HG02938 (cell line): Measurements from ENCODE around the gene KCNQ1.

ENCODE experiments used
- ATAC-seq: cut with Tn5 transposase; IDR thresholded peaks from one replicate; pipeline ENCODE4 v1.9.1; 2021; ENCODE audit warnings: mild to moderate bottlenecking, moderate library complexity; ENCODE audit not compliant: unreplicated experiment

The KCNQ1 gene

GRCh38 chr11:2839395-2839943 lies 394.7 kb downstream of the KCNQ1 start:
- ATAC-seq, result no peak

GRCh38 chr11:2841411-2842190 lies 396.8 kb downstream of the KCNQ1 start:
- no peak for ATAC-seq

GRCh38 chr11:2842876-2843275 lies 398.1 kb downstream of the KCNQ1 start:
- no peak for ATAC-seq

- no peak for ATAC-seq
These were observed 398.7 kb downstream of the KCNQ1 start for GRCh38 chr11:2843551-2843950.

- no peak for ATAC-seq
These were observed 399.5 kb downstream of the KCNQ1 start for GRCh38 chr11:2844116-2844842.

- no peak for ATAC-seq
These were observed 400.2 kb downstream of the KCNQ1 start for GRCh38 chr11:2844996-2845395.

GRCh38 chr11:2846056-2846455 lies 401.2 kb downstream of the KCNQ1 start:
- no peak for ATAC-seq

GRCh38 chr11:2846470-2846869 lies 401.7 kb downstream of the KCNQ1 start:
- ATAC-seq, result no peak

- no peak for ATAC-seq
These were observed 402.8 kb downstream of the KCNQ1 start for GRCh38 chr11:2847561-2847960.

- no peak for ATAC-seq
These were observed 403.7 kb downstream of the KCNQ1 start for GRCh38 chr11:2848497-2848896.

GRCh38 chr11:2849994-2850770 lies 405.4 kb downstream of the KCNQ1 start:
- no peak for ATAC-seq

GRCh38 chr11:2853401-2853800 lies 408.6 kb downstream of the KCNQ1 start:
- ATAC-seq, result no peak

GRCh38 chr11:2853997-2854560 lies 409.3 kb downstream of the KCNQ1 start:
- ATAC-seq, result no peak

GRCh38 chr11:2855162-2855561 lies 410.4 kb downstream of the KCNQ1 start:
- ATAC-seq, result no peak

GRCh38 chr11:2857276-2857675 lies 412.5 kb downstream of the KCNQ1 start:
- ATAC-seq, result no peak

GRCh38 chr11:2857918-2858317 lies 413.1 kb downstream of the KCNQ1 start:
- ATAC-seq, result no peak

GRCh38 chr11:2858995-2859698 lies 414.3 kb downstream of the KCNQ1 start:
- no peak for ATAC-seq

GRCh38 chr11:2859699-2860037 lies 414.9 kb downstream of the KCNQ1 start:
- ATAC-seq, result no peak

GRCh38 chr11:2860636-2861035 lies 415.8 kb downstream of the KCNQ1 start:
- no peak for ATAC-seq
